Cardiac fibroblast (primary cell): Measurements from ENCODE around the gene ZNF467.

ENCODE experiments used
- DNase-seq, 2 donors: peaks; one replicate each; pipeline versions ENCODE4 v3.0.0 to v3.0.0-alpha.2; 2010; ENCODE audit warnings: low read depth in 2 of 2
- H3K4me3 ChIP-seq, 2 donors: replicated peaks in 1 of 2; 1 replicate in 1 of 2; 2 replicates in 1 of 2; pipeline ENCODE4 v1.5.1; 2011; ENCODE audit warnings: low read depth in 2 of 2, low read length in 2 of 2, mild to moderate bottlenecking in 2 of 2, moderate library complexity in 1 of 2
- TF ChIP-seq, protein P1 (sequence below): IDR thresholded peaks from one replicate; pipeline ENCODE4 v1.5.1; 2011; ENCODE audit warnings: low read depth, mild to moderate bottlenecking, low read length, inconsistent platforms

ZNF467 gene, protein sequence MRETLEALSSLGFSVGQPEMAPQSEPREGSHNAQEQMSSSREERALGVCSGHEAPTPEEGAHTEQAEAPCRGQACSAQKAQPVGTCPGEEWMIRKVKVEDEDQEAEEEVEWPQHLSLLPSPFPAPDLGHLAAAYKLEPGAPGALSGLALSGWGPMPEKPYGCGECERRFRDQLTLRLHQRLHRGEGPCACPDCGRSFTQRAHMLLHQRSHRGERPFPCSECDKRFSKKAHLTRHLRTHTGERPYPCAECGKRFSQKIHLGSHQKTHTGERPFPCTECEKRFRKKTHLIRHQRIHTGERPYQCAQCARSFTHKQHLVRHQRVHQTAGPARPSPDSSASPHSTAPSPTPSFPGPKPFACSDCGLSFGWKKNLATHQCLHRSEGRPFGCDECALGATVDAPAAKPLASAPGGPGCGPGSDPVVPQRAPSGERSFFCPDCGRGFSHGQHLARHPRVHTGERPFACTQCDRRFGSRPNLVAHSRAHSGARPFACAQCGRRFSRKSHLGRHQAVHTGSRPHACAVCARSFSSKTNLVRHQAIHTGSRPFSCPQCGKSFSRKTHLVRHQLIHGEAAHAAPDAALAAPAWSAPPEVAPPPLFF

DNA sequence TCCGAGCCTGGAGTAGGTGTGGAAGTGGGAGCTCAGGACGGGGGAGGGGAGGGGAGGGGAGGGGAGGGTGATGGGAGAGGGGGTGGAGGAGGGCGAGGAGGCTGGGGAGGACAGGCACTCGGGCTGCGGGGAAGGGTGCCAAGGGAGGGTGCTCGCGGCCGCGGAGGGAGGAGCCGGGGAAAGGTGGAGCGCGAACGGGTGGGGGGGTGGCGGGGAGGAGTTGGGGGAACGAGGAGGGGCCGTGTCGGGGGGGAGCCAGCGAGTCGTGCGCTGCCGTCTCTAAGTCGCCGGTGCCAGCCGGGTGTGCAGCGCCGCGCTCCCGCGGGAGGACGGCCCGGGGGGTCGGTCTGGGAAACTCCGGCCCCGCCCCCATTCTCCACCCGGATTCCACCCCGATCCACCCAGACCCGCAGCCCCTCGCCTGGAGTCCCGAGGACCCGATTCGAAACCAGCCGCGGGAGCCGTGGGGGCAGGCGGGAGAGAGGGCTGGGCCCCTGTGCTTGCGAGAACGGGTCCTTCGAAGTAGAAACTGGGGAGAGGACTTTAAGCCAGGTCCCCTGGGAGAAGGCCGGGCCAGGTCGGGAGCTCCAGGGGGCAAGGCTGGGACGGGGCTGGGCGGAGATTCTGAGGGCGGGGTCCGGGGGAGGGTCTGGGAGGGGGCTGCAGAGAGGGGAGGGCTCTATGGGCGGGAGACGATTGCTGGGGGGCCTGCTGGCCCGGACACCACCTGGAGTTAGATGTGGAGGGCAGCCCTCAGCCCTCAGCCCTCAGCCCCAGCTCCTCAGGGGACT, at the start of gene ZNF467:
TSS of gene ZNF467 (minus strand) at position 143 of the 791 bp plus-strand sequence. CDS start 2,556 bp downstream, outside the sequence.
- DNase-seq, result peak in 1 of 2 donors; percentile 87
- peak within 1 kb of the TSS; percentile 61 to 95 for H3K4me3 ChIP-seq
- TF ChIP-seq, protein P1, sequence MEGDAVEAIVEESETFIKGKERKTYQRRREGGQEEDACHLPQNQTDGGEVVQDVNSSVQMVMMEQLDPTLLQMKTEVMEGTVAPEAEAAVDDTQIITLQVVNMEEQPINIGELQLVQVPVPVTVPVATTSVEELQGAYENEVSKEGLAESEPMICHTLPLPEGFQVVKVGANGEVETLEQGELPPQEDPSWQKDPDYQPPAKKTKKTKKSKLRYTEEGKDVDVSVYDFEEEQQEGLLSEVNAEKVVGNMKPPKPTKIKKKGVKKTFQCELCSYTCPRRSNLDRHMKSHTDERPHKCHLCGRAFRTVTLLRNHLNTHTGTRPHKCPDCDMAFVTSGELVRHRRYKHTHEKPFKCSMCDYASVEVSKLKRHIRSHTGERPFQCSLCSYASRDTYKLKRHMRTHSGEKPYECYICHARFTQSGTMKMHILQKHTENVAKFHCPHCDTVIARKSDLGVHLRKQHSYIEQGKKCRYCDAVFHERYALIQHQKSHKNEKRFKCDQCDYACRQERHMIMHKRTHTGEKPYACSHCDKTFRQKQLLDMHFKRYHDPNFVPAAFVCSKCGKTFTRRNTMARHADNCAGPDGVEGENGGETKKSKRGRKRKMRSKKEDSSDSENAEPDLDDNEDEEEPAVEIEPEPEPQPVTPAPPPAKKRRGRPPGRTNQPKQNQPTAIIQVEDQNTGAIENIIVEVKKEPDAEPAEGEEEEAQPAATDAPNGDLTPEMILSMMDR, result no peak

DNA sequence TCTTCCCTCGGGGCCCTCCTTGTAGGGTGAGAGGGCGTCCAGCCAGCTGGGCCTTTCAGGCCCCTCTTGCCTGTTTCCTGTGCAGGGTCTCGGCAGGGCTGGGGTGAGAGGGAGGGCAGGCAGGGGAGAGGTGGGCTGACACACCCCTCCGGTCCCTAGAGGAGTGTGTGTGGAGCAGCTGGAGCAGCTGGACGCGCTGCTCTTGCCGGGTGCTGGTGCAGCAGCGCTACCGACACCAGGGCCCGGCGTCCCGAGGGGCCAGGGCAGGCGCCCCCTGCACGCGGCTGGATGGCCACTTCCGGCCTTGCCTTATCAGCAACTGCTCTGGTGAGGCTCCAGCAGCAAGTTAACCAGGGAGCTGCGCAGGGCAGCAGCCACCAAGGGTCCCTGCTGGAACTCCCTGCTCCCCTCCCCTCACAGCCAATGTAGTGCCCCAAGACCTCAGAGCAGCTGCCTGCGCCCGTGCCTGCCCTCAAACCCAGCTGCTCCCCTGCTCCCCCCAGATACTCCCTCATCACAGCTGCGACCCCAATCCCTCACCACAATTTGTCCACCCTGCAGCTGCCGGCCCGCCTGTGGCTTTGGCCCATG, 49.1 kb upstream of the ZNF467 start:
- DNase-seq, result no peak
- H3K4me3 ChIP-seq, result no peak overlapping the region
- TF ChIP-seq, protein P1, result no peak

DNA sequence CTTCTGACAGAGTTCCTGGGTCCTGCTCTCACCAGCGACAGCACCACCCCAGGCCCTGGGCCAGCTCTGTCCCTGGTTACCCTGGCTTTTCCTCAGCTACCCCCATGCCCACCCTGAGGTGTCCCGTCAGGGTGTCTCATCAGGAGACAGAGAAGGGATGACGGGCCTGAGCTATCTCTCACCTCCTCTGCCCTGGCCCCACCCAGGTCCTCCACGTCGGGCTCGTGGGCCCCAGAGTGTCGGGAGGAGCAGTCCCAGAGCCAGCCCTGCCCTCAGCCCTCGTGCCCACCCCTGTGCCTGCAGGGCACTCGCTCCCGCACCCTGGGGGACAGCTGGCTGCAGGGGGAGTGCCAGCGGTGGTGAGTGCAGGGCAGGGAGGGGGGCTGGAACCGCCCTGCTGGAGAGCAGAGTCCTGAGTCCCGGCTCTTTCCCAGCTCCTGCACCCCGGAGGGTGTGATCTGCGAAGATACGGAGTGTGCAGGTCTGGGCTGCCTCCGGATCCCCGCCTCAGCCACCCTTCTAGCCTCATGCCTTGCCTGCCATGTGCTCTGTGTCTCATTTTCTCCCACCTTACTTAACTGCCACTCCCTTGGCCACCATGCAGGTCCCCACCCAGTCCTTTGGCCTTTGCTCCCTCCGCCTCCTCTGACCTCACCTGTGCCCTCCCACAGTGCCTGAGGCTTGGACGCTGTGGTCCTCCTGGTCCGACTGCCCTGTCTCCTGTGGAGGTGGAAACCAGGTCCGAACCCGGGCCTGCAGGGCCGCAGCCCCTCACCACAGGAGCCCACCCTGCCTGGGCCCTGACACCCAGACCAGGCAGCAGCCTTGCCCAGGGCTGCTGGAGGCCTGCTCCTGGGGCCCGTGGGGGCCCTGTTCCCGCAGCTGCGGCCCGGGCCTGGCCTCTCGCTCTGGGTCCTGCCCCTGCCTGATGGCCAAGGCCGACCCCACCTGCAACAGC, 48.1 kb upstream of the ZNF467 start:
- DNase-seq, result no peak
- TF ChIP-seq, protein P1, result no peak
- H3K4me3 ChIP-seq, result no peak overlapping the region

DNA sequence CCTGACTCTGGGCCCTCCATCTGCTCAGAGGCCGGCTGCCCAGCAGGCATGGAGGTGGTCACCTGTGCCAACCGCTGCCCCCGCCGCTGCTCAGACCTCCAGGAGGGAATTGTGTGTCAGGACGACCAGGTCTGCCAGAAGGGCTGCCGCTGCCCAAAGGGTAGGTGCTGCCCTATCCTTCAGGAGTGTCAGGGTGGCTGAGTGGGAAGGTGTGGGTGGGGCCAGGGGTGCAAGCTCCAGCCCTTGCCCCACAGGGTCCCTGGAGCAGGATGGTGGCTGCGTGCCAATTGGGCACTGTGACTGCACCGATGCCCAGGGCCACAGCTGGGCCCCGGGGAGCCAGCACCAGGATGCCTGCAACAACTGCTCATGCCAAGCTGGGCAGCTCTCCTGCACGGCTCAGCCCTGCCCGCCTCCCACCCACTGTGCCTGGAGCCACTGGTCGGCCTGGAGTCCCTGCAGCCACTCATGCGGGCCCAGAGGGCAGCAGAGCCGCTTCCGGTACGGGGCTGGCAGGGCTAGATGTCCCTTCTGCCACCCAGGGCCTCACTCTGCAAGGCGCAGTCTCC, 47.3 kb upstream of the ZNF467 start:
- no peak for DNase-seq
- TF ChIP-seq, protein P1, result no peak
- H3K4me3 ChIP-seq, result no peak overlapping the region

DNA sequence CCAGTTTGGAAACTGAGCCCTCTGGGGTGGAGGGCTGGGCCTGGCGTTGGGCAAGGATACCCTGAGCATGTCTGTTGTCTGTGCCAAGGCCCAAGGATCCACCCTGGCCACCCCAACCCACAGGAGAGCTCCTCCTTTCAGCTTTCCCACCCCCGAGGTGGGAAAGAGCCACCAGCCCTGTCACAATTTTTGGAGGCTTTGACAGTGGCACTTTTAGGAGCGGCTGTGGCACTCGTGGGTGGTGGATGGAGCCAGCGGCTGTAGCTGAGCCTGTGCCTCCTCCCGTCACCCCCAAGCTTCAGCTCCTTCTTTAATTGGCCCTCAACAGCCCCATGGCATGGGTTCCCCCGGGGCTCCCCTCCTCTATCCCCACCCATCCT, 46.6 kb upstream of the ZNF467 start:
- no peak overlapping the region for H3K4me3 ChIP-seq
- DNase-seq, result no peak
- TF ChIP-seq, protein P1, result no peak
